ENCODE measurements around the gene BBS9. TPM values are rescaled to one million over a fixed set of nuclear protein-coding genes. Genes with fewer than 3 reads are reported as not detected.

BBS9 gene
- total and polyA plus RNA-seq, 11 donors, result 7.4 to 29.3 (median 11.3) TPM

GRCh38 chr7:33591490-33591889 lies 462.1 kb downstream of the BBS9 start:
- no peaks in the 10 kb centered on the region for H3K36me3 ChIP-seq
- DNase-seq (no peak), ATAC-seq (no peak)
- no peak overlapping the region for H3K27ac ChIP-seq
- no peaks in the 10 kb centered on the region for H3K9me3 ChIP-seq
- peaks cover 0 to 8% (median 0%) of the 10 kb centered on the region in 12 donors for H3K4me1 ChIP-seq
- intact Hi-C loops (cut with DNase I), result loop anchor here in 1 of 10 donors (5.0 kb wide), 1 partner anchor 81 kb away; no protein-coding TSS in a partner anchor
- 76 to 78% (median 76%) methylated on average over 5 of the region's 5 CpGs for WGBS, 4 donors
- H3K27me3 ChIP-seq, result no peaks in the 10 kb centered on the region
- no peak overlapping the region for H3K4me3 ChIP-seq
- TF ChIP-seq POLR2A (IDR thresholded peaks at IDR 0.05), result no peak
- TF ChIP-seq CTCF (IDR thresholded peaks at IDR 0.05), result no peak

- intact Hi-C loops (cut with DNase I), result loop anchor here in 1 of 10 donors (5.0 kb wide), 1 partner anchor 80 kb away; no protein-coding TSS in a partner anchor
- DNase-seq, result no peak
- Histone ChIP-seq H3K27me3 (no peaks in the 10 kb centered on the region), H3K4me3 (no peak overlapping the region), H3K27ac (no peak overlapping the region), H3K4me1 (peaks cover 0 to 8% (median 0%) of the 10 kb centered on the region in 12 donors), H3K9me3 (no peaks in the 10 kb centered on the region), H3K36me3 (no peaks in the 10 kb centered on the region)
- TF ChIP-seq POLR2A (IDR thresholded peaks at IDR 0.05) (no peak), CTCF (IDR thresholded peaks at IDR 0.05) (no peak)
- ATAC-seq, result no peak
Measured at GRCh38 chr7:33592718-33593117, 463.4 kb downstream of the BBS9 start.

DNA sequence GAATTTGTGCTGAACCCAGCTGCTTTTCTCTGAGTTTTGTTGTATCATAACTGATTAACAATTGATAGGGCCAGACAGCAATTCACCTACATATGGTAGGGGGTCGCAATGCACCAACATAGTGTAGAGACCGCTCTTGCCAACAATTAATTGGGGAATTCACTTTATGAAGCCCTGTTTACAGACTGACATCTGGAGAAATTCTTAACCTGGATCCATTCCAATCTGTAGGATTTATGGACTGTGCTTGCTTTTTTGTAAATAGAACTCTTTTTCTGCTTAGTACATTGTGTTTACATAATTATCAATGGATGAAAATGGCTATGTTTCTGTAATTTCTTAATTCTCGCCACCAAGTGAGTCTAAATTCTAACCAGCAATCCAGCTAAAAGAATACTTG lies 464.2 kb downstream of the BBS9 start:
- H3K27me3 ChIP-seq, result no peaks in the 10 kb centered on the region
- 68 to 71% (median 70%) methylated on average over 3 of the region's 3 CpGs for WGBS, 4 donors
- no peak overlapping the region for H3K4me3 ChIP-seq
- H3K4me1 ChIP-seq, result peaks cover 0 to 8% (median 0%) of the 10 kb centered on the region in 12 donors
- no peak for ATAC-seq
- intact Hi-C loops (cut with DNase I), result loop anchor here in 1 of 10 donors (5.0 kb wide), 1 partner anchor 79 kb away; no protein-coding TSS in a partner anchor
- H3K36me3 ChIP-seq, result no peaks in the 10 kb centered on the region
- TF ChIP-seq POLR2A (IDR thresholded peaks at IDR 0.05), result no peak
- TF ChIP-seq CTCF (IDR thresholded peaks at IDR 0.05), result no peak
- DNase-seq, result no peak
- no peak overlapping the region for H3K27ac ChIP-seq
- H3K9me3 ChIP-seq, result no peaks in the 10 kb centered on the region

DNA sequence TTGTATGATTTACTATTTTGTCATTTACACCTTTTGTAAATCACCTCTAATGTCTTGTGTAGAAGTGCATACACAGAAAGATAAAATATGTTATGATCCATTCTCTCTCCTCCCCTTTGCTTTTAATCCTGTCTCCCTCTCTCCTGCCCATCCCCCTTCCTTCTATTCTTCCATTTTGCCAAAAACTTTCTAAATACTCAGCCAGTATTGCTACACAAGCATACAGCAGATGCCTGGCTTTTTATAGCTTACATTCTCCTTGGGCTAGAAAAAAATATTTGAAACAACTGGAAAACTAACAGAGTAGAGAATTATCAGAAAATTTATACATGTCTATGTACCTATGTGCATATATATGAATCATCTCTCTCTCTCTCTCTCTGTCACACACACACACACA lies 467.3 kb downstream of the BBS9 start:
- TF ChIP-seq CTCF (IDR thresholded peaks at IDR 0.05), result no peak
- no peak for TF ChIP-seq POLR2A (IDR thresholded peaks at IDR 0.05)
- Histone ChIP-seq H3K27me3 (no peaks in the 10 kb centered on the region), H3K9me3 (no peaks in the 10 kb centered on the region), H3K4me1 (peaks cover 0 to 8% (median 0%) of the 10 kb centered on the region in 12 donors), H3K36me3 (no peaks in the 10 kb centered on the region), H3K27ac (no peak overlapping the region), H3K4me3 (no peak overlapping the region)
- DNase-seq (no peak), ATAC-seq (no peak)
- intact Hi-C loops (cut with DNase I), result no loop called here

Measured in heart left ventricle (tissue), 16 donors.